Measurements from ENCODE around the gene FOXD3.
A peak's percentile ranks its signal among the peaks of the same experiment; 100 is the strongest.

The FOXD3 gene

DNA sequence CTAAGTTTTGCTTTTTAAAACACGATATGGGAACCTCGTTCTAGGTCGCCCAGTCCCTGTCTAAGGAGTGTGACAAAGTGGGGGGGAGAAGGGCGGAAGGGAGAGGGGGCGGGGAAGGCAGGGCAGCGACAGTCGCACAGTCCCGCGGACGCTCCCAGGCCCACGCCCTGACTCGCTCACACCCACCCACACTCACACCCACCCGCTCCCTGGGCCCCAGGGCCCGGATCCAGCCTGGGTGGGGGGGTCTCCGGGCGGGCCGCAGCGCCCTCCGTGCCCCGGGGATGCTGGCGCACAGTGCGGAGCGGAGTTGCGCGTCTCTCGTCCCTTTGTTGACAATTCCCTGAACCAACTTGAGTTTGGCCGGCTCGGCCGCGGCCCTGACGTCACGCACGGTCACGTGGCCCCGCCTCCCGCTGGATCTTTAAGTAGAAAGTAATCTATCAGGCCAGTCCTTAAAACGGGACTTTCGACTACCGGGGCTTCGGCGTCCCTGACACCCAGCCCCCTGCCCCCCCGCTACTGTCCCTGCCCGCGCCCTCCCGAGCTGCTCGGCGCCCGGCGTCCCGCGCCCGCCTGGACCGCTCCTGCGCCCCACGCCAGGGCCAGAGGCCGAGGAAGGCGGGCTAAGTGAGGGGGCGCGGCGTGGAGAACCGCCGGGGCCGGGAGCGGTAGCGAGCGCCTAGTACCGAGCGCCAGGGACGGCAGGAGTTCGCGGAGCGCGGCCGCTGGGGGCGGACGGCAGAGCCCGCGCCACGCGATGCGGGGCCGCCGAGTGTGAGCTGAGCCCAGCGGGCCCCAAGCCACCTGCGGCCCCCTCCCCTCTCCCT, at the start of gene FOXD3:
Gene FOXD3, plus strand, starts transcription at position 454 of the 830 bp plus-strand sequence. CDS start 492 bp downstream, outside the sequence.
- DNase-seq, result peak; percentile 63

DNA sequence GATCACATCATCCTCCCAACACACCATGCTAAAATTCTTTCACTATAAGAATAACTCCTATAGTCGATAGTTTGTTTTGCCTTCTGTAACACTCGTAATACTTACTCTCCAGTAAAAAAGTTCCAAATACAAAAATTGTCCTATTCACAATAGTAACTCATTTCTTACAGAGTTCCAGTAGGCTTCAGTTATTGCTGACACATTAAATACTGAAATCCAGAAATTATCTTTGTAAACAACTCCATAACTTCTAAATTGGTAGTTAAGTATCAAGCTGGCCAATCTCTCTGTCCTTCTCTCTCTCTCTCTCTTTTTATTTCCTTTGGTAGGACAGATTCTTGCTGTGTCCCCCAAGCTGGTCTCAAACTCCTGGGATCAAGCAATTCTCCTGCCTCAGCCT, 49.6 kb upstream of the FOXD3 start:
- no peak for DNase-seq

DNA sequence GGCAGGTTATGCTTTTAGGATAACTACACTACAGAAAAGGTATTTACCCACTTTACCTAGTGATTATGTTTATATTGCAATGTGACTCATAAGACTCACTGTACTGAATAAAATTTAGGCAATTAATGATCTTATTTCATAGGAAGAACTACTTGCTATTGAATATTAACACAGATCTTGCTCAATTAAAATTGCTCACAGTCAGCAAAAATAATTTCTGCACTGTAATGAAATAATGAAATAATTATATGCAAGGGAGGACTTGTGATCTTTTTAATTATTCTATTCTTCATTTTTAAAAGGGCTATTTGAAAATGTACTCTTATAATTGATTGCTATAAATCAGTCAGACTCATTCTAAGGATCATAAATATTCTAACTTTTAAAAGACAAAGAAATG, 48.0 kb upstream of the FOXD3 start:
- DNase-seq, result no peak

DNA sequence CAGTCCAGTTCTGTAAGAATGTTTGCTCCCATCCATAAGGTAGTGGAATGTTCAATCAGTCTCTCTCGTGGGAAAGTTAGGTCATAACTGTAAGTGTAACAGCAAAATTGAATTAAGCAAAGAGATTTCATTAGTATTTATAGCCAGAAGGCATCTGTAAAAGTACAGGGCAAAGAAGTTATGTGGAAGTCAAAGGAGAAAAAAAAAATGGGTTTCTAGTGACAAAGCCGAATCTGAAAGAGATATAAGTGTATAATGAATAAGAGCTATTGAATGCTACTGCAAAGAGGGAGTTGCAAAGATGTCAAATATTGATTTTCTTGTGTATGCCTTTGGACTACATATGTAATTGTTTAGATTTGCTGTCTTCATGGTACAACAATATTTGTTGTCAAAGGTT, 47.4 kb upstream of the FOXD3 start:
- no peak for DNase-seq

DNA sequence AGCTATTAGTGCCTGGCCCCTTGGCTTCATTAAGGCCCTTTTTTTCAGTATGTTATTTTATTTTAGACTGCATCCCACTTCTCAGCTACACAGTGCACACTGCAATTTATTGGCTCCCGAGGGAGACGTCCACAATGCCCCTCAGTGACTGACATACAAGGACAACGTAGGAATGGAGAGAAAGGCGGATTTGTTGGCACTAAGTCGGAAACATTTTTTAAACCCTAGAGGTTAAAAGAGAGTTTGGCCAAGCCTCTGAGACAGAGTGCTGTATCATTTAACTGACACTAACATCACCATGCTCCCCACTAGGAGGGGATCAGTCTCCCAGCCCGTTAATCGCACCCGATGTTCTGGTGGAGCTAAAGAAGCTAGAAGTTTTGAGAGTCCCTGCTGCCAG, 45.7 kb upstream of the FOXD3 start:
- DNase-seq, result no peak

DNA sequence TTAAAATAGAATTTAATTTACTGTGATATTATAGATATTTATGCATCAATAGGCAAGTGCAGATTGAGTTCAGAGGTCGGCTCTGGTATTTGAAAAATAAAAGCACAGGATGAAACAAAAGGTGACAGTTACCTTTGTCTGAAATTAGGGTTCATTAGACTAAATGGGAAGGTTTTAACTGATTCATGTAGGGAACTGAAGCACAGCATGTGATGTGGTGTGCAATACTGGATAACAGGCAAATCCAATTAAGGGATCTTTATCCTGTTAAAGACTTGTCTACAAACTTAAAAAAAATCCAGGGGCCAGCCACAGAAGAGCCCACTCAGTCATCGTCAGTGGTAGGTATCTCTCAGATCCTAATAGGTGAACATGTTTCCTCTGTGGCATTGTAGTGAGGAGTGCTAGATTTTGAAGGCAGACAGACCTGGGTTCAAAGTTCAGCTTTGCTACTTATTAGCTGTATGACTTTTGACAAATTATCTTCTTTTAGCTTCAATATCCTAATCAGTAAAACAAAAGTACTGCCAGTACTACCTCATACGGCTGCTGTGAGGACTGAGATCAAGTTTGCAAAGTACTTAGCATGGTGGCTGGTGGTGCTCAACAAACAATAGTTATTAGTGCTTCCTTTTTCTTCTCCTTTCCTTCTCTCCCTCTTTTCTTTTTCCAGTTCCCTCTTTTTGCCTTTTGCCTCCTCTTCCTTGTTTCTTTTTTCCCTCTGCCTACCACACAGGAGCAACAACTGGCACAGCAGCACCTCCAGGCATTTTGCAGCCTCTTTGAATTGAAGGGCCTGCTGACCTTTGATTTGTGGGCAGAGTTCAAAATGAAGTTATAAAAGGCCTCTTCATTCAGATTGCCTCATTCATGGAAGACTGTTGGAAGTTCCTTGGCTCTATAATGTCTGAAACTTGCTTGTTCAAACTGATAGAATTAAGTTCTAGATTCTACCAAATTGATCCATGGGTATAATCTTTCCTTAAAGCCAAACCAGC, 44.9 kb upstream of the FOXD3 start:
- no peak for DNase-seq

DNA sequence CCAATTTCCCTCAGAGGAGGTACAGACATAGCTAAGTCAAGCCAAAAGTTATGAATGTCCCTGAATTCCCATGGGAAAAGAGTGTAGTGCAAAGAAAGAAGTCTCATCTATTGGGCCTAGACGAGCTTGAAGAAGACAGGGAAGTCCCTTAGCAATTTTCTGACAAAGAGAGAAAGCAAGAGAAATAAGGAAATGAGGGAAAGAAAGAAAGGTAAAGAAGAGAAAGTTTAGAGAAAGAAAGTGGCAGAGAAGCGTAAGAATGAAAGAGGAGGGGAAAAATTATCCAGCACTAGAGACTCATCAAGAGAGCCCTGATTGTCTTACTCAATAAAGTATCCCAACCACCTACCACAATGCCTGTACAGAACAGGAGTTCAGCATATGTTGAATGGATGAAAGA, 40.6 kb upstream of the FOXD3 start:
- no peak for DNase-seq

DNA sequence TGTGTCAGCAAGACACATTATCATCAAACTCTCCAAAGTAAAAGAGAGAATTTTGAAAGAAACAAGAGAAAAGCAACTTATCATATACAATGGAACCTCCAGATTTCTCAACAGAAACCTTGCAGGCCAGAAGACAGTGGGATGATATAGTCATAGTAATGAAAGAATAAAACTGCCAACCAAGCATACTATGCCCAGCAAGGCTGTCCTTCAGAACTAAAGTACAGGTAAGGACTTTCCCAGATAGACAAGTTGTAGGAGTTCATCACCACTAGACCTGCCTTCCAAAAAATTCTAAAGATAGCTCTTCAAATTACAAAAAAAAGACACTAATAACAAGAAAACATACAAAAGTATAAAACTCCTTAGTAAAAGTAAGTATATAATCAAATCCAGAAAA, 33.2 kb upstream of the FOXD3 start:
- DNase-seq, result no peak

DNA sequence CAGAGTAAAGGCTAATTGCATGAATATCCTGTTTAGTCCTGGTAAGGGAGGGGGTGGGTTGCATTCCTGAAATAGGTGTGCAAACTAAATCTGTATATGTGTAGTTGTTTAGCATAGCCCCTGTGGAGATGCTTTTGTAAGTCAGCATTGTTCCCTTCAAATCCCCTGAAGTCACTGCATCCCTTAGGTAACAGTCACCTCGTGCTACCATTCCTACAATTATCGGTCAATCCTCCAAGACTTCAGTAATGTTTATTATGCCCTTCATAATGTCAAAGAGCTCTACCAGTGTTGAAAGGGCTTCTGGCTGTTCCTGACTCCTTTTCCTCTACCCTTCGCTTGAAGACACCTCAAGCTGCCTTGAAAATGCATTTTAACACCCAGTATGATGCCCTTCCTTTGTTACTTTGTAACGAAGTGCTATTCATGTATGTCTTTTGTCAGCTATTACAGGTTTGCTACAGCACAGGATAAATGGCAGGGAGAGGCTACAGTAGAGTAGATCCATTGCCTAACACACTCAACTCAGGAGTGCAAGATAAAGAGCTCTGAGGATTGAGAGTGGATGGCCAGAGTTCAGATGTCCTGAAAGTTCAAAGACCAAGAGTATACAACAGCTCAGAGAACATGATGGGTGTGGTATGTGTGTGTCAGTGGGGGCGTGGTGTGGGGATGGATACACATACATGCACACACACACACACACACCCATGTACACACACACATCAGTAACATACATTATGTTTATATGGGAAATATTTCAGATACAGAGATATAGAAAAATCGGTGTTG, 27.4 kb upstream of the FOXD3 start:
- no peak for DNase-seq

DNA sequence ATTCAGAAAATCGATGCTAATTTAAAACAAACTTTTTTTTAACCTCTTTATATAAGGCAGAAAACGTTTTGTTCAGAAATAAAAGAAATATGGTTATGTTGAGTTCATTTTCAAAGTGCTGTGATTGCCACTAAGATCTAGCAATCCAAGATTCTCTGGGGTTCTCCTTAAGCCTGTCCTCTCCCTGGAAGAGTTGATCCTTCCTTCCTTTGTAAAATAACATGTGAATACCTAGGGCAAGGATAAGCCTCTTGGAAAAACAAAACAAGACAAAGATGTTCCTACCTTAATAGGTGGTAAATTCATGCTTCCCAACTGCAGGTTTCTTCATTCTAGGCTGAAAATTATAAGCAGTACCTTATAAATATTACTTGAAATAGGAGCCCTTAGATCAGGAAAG, 18.0 kb upstream of the FOXD3 start:
- no peak for DNase-seq

DNA sequence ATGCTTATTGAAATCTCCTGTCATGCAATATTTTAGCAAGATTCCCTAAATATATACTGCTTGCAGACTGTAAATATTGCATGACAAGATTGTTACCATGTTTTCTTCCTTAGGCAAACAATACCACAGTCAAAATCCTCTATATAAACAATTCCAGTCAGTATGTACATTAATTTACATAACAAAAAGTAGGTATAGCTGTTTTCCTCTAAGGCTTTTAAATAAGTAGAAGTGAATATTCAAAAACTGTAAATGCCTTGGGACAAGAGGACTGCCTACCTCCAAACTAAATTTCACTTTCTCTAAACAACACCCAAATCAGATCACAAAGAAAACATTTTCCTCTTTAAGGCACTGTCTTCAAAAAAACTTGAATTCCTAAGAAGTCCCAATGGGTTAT, 17.3 kb upstream of the FOXD3 start:
- DNase-seq, result no peak

DNA sequence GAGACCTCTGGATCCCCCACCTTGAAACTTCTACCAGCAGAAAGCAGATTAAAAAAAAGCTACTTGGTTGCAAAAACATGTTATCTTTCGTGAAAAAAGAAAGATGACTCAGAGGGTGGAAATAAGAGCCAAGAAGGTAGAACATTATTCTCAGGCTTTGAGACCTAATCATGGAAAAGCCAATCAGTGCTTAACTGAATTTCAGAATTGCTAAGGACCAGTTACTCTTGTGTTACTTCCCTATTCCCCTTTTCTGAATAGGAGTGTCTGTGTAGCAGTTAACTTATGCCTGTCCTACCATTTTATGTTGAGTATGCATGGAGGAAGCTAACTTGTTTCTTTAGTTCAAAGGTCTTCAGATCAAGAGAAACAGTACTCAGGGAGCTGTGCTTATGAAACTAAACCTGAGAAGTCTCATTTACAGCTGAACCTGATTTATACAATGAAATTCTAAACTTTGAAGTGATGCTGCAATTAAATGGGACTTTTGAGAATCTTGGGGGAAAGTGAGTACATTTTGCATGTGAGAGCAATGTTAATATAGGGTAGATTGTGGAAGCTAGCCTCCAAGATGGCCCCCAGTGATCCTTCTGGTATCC, 15.1 kb upstream of the FOXD3 start:
- no peak for DNase-seq

DNA sequence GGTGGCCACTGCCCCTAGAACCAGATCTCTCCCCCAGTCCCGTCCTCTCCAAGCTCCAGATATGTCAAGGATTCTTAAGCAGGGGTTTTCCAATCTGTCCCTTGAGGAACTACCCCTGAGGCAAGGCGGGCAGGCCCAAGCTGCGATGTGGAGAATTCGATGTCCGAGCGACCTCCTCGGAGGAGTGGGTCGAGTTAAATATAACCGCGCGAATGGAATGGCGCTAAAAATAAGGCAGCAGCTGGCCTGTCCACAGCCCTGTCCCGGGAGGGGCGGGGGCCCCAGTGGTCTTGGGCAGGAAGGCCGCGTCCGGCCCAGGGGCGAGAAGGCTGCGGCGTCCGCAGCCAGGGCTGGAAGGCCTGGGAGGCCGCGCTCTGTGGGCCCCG, 5.8 kb upstream of the FOXD3 start:
- DNase-seq, result no peak

DNA sequence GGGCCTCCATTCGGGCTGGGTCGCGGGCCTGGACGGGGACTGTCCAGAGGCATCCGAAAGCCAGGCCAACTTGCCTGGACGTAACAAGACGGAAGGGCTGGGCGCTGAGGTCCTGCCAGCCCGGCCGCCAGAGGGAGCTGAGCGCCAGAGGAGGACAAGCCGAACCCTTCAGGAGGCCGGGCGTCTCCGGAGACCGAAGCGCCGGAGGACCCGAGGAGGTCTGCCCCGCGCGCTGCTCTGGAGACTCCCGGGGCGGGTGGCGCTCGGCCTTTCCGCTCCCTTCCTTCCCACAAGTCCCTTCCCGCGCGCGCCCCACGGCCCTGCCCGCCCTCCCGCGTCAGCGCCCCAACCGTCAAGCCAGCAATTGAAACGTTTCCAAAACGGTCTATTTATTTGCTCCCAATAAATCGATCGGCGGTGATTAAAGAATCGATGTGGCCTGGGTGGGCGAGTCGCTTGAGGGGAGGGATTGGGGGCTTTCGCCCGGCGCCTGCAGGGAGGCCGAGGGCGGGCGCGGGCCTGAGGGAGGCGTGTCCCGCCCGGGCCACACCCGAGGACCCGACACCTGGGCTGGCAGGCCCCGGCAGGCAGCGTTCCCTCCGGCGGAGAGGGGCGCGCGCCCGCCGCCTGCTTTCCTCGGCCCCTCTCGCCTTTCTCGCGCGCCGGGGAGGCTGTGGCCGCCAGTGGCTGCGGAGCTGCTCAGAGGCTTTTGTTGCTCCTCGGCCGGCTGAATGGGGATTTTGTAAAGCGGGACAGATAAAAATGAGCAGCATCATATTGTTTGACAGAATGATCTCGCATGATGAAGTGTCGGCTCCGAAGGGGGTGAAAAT, 5.2 kb upstream of the FOXD3 start:
- peak; percentile 93 for DNase-seq

DNA sequence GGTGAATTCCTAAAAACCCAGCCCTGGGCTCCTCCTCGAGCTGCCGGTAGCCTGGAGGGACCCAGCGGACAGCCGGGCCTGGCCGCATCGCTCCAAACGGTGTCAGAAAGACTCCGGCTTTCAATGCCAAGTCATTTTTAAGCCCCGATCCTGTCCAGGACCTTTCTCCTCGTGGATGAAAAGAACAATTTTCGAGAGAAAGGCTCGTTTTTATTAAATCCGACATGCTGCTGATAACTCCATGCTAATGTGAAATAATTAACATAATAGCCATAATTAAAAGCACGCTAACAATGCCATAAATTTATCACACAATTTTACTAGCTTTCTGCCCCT, 4.6 kb upstream of the FOXD3 start:
- DNase-seq, result peak; percentile 67

DNA sequence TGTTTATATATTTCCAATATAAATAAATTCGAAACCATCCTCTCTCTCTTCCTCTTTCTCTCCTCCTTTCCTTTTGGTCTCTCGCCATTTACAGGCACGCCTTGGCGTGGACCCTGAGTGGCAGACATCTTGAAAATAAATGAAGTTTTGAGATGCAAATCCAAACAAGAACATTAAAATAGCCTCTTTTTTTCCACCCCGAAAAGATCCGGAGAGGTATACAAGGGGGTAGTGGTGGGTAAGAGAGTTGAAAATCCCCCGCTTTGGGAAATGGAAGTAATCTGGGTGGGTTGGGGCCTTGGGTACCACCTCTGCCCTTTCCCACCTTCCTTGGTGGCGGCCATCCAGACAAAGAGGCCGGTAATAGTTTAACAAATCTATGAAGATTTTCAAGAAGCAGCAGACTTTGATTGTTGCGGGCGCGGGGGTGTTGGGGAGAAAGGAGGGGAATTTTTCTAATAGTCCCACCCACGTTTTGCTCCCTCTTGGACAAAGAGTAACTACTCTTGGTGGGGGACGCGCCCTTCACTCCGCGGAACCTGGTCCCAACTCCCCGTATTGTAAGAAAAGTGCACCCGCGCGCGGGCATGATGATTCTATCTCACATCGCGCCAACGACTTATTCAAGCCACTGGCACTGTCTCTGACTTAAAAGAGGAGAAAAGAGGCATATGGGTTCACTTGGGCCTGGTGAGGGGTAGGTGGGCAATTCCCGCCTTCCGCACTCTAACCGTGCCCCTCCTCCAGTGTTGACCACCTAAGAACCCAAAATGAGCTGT, 4.0 kb upstream of the FOXD3 start:
- DNase-seq, result no peak

DNA sequence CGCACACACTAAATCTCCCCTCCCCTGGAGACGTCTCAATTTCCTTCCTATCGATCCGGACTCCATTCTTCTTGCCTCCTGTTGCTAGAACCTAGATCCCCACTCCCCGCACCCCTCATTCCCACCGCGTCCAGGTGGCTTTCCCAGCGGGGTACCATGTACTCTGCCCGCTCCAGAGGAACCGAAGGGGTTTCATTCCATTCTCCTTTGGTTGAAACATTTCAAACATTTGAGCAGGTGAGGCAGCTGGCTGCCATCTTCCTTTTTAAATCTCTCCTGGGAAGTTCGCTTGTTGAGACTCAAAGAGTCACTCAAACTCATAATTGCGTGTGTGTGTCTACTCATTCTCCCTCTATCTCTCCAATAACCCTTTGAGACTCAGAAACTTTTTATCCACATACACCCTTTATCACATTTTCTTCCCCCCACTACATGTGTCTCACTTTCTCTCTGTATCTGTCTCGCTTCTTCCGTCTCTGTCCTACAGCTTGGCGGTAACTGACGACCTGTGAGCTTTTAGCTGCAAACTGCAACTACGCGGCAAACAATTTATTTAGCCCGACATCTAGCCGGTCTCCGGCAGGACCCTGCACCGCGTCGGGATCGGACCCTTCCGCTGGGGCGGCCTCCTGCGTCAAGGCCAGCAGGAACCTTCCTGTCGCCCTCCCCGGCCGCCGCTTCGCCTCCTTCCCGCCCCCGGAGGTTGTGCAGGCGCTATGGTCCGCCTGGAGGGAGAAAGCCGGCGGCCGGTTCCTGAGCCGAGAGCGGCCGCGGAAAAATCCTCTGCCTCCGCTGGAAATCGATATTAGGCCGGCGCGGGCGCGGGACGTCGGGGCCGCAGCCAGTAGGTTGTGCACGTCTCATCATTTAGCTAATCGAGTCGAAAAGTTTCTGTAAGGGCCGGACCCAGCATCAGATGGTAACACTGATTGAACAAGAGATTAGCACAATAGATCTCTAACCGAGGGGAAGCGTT, 3.0 kb upstream of the FOXD3 start:
- DNase-seq, result no peak

DNA sequence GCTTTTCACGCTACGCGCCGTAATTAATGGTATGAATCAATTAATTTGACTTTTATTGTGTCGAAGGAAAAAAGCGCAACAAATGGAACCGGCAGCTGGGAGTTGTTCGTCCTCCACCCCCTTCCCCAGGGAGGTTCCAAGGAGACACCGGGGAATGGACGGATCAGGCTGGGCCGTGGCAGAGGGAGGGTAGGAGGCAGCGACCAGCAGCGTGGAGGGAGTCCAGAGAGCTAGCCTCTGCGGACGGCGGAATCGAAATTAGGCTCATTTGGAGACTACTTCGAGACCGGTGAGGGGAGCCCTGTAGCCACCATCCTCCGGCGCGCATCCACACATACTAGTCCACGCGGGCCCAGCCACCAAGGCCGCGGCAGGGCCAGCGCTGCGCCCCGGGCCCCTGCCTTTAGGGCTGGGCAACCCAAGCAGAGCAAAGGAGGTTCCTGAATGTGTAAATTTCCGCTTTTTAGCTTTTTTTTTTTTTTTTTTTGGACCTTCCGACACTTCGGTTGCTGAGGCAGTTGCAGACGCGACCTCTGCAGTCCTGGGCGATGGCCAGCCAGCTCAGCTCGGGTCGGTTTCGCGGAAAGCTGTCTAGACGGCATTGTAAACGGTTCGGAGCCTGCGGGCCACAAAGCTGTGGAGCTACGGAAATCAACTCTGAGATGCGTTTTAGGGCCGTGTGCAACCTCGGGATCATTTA, 2.2 kb upstream of the FOXD3 start:
- DNase-seq, result no peak
